ENCODE measurements around the gene TOX2.

The TOX2 gene

GRCh38 chr20:44068316-44069201 lies 153.9 kb downstream of the TOX2 start:
- Histone ChIP-seq H3K27ac (ENCODE audit: poor library complexity, severe bottlenecking) (no peak overlapping the region), H3K36me3 (ENCODE audit: low read depth) (no peaks in the 10 kb centered on the region), H3K9me3 (ENCODE audit: severe bottlenecking) (no peaks in the 10 kb centered on the region), H3K27me3 (ENCODE audit: insufficient read depth, poor library complexity, severe bottlenecking) (no peaks in the 10 kb centered on the region), H3K4me3 (ENCODE audit: severe bottlenecking) (no peak overlapping the region), H3K4me1 (ENCODE audit: insufficient read depth, poor library complexity, severe bottlenecking) (no peaks in the 10 kb centered on the region)
- TF ChIP-seq CTCF (IDR thresholded peaks at IDR 0.05; ENCODE audit: poor library complexity, severe bottlenecking), result no peak
- ATAC-seq (ENCODE audit: low read depth), result no peak
- no peak for DNase-seq (ENCODE audit: low spot score)

DNA sequence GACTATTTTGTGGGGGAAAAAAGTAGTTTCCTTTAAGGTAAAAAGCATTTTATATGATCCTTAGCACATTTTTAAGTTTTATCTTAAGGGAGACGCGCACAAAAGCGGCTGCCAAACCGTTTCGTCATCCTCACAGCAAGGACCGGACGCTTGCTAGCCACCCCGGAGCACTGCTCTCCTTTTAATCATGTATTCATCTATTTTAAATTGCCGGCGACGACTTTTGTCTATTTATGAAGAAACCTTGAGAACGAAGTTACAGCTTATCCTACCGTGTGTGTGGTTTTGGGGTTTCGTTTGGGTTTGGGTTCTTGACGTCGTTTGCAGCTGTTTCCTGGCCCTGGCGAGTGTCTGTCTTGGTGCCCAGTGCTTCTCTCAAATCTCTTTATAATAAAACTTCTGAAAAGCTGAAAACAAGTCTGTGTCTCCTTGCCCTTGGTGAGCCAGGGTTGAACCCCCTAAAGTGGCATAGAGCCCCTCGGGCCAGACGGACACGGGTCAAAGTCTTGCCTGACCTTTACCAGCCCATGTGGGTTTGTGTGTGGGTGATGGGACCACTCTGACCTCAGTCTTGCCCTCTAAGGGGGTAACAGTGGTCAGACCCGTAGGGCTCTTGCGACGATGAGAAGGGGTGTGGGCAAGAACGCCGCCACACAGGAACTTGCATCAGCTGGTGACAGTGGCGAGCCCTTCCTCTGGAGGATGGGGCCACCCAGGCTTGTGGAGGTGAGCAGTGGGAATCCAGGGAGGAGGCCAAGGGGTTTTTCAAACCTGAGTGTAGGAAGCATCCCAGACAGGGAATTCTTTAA lies 154.8 kb downstream of the TOX2 start:
- no peak overlapping the region for H3K4me3 ChIP-seq (ENCODE audit: severe bottlenecking)
- H3K27me3 ChIP-seq (ENCODE audit: insufficient read depth, poor library complexity, severe bottlenecking), result no peaks in the 10 kb centered on the region
- DNase-seq (ENCODE audit: low spot score), result no peak
- no peak for ATAC-seq (ENCODE audit: low read depth)
- H3K9me3 ChIP-seq (ENCODE audit: severe bottlenecking), result no peaks in the 10 kb centered on the region
- H3K27ac ChIP-seq (ENCODE audit: poor library complexity, severe bottlenecking), result no peak overlapping the region
- H3K4me1 ChIP-seq (ENCODE audit: insufficient read depth, poor library complexity, severe bottlenecking), result no peaks in the 10 kb centered on the region
- no peaks in the 10 kb centered on the region for H3K36me3 ChIP-seq (ENCODE audit: low read depth)
- TF ChIP-seq CTCF (IDR thresholded peaks at IDR 0.05; ENCODE audit: poor library complexity, severe bottlenecking), result no peak

DNA sequence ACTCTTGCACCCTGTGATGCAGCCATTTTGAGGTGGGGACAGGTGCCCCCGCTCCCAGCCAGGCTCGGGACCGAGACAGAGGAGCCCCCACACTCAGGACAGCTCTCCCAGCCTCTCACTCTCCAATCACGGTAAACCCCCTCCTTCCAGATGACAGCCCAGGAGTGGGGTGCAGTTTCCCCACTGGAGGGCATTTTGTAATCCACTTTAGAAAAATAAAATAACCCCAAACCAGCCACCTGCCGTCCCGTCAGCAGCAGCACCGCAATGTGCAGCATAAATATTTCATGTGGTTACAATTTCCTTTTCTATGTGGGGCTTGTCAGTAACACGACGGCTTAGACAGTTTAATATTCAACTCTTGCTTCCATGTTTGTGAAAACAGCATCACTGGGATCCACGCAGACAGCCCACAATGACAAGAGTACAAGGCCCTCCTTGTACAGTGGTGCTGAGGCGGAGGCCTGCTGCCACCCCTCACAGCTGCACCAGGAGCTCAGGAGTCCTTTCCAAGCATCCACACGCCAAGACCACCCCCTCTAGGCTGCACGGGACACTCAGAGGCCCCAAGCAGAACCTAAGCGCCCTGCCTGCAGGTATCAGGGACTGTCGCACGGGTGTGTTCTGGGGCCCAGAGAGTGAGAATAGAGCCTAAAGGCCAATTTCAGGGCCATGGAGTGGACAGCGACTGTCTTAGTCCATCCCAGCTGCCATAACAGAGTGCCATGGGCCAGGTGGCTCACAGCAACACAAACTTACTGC lies 155.7 kb downstream of the TOX2 start:
- H3K27ac ChIP-seq (ENCODE audit: poor library complexity, severe bottlenecking), result no peak overlapping the region
- H3K4me3 ChIP-seq (ENCODE audit: severe bottlenecking), result no peak overlapping the region
- no peak for TF ChIP-seq CTCF (IDR thresholded peaks at IDR 0.05; ENCODE audit: poor library complexity, severe bottlenecking)
- H3K9me3 ChIP-seq (ENCODE audit: severe bottlenecking), result no peaks in the 10 kb centered on the region
- no peak for DNase-seq (ENCODE audit: low spot score)
- no peaks in the 10 kb centered on the region for H3K4me1 ChIP-seq (ENCODE audit: insufficient read depth, poor library complexity, severe bottlenecking)
- H3K27me3 ChIP-seq (ENCODE audit: insufficient read depth, poor library complexity, severe bottlenecking), result no peaks in the 10 kb centered on the region
- no peak; the same call in 2 of the 3 replicates for ATAC-seq (ENCODE audit: low read depth)
- no peaks in the 10 kb centered on the region for H3K36me3 ChIP-seq (ENCODE audit: low read depth)

GRCh38 chr20:44071057-44071456 lies 156.4 kb downstream of the TOX2 start:
- Histone ChIP-seq H3K36me3 (ENCODE audit: low read depth) (no peaks in the 10 kb centered on the region), H3K9me3 (ENCODE audit: severe bottlenecking) (no peaks in the 10 kb centered on the region), H3K4me3 (ENCODE audit: severe bottlenecking) (no peak overlapping the region), H3K4me1 (ENCODE audit: insufficient read depth, poor library complexity, severe bottlenecking) (no peaks in the 10 kb centered on the region), H3K27me3 (ENCODE audit: insufficient read depth, poor library complexity, severe bottlenecking) (no peaks in the 10 kb centered on the region), H3K27ac (ENCODE audit: poor library complexity, severe bottlenecking) (no peak overlapping the region)
- ATAC-seq (ENCODE audit: low read depth), result no peak
- DNase-seq (ENCODE audit: low spot score), result no peak
- no peak for TF ChIP-seq CTCF (IDR thresholded peaks at IDR 0.05; ENCODE audit: poor library complexity, severe bottlenecking)
